Measurements from ENCODE around the gene STEAP4.
A peak's percentile ranks its signal among the peaks of the same experiment; 100 is the strongest.

DNA sequence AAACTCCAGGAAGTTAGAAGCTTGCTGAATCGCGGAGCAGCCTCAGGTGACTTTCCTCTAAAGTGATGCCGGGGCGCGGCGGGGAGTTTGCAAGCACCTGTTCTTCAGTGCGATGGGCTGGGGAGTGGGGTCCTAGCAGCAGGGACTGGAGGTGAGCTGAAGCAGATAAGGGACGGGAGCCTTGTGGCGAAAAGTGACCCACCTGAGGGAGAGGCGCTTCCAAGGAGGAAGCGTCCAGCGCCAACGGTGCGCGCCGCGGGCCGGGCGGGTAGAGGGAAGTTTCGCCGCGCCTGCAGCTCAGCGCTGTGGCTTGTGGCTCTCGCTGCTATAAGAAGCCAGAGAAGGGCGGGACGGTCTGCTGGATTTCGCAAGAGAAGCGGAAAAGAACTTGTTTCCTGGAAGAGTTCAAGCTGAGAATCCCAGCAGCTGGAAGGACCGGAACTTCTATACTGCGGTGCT is at the start of gene STEAP4:
- TF ChIP-seq EZH2phosphoT487 (IDR thresholded peaks at IDR 0.05) = no peak
- peak; percentile 60 for TF ChIP-seq EZH2 (IDR thresholded peaks at IDR 0.05)
